Sigmoid colon (tissue), 4 donors: Measurements from ENCODE around the gene ZCCHC7.

Source experiments
- CTCF ChIP-seq, 4 experiments: fragments of 450-650 bp in 3 of 4; fragments of 200-600 bp in 1 of 4; IDR thresholded peaks; one replicate each; pipeline ENCODE4 v1.5.1; 2016 to 2019; ENCODE audit warnings: antibody characterized with exemption in 4 of 4, mild to moderate bottlenecking in 3 of 4, moderate library complexity in 2 of 4
- EP300 ChIP-seq, 4 donors: sonication (generic); formaldehyde crosslinking; IDR thresholded peaks; one replicate each; pipeline ENCODE4 v1.6.1; 2017; ENCODE audit warnings: antibody characterized with exemption in 4 of 4
- POLR2A ChIP-seq, 2 donors: fragments of 450-650 bp; IDR thresholded peaks; one replicate each; pipeline ENCODE4 v1.6.1; 2016; ENCODE audit warnings: antibody characterized with exemption in 2 of 2, mild to moderate bottlenecking in 2 of 2, moderate library complexity in 2 of 2
- POLR2AphosphoS5 ChIP-seq, 4 donors: sonication (generic); formaldehyde crosslinking; IDR thresholded peaks; one replicate each; pipeline ENCODE4 v1.6.1; 2017; ENCODE audit warnings: antibody characterized with exemption in 4 of 4

- TF ChIP-seq CTCF (IDR thresholded peaks at IDR 0.05) (no peak), POLR2A (IDR thresholded peaks at IDR 0.05) (no peak), EP300 (IDR thresholded peaks at IDR 0.05) (no peak), POLR2AphosphoS5 (IDR thresholded peaks at IDR 0.05) (no peak)
Observed at GRCh38 chr9:37381094-37381741, 260.8 kb downstream of the ZCCHC7 start.
